ENCODE data around the gene PNMA1. TPM values are rescaled to one million over a fixed set of nuclear protein-coding genes. Genes with fewer than 3 reads are reported as not detected.

PNMA1 gene
- total and polyA plus RNA-seq, 4 donors = 22.4 to 45.5 (median 35.9) TPM

DNA sequence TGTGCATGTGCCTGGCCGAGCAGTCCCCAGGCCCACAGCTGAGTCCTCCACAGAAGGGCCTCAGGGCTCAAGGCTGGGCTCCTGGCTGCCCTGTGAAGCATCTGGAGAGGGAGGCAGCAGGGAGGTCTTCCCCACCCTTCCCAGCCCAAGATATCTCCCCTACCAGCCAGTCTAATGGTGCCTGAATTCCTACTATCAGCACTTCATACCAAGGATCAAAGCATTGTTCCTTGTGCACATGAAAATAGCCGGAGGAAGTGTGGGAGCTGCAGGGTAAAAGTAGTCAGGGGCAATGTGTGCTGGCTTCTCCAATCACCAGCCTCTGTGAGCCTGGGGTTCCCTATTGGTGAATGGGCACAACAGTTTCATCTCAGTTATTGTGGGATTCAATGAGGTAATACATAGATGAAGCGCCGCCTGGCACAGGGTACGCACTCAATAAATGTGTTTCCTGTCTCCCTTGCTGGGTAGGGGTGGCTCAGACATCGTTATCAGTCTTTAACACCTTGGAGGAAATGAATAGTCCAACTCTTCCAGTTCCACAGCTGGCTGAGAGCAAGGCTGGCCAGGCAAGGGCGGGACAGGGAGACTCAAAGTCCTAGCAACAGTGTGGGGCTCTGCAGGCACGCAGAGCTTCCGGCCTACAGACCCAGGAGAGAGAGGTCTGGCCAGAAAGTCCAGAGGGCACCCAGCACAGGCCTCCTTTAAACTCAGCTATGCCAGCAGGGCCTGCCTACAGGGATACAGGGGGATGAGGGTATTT is 39.1 kb upstream of the PNMA1 start:
- Histone ChIP-seq H3K27ac (ENCODE audit: low read depth in 1 of 2, low read length in 2 of 2) (peak overlapping the region; percentile 31 to 99), H3K4me3 (ENCODE audit: low read length in 2 of 2) (no peak overlapping the region), H3K36me3 (ENCODE audit: control insufficient read depth in 1 of 2, insufficient read depth in 2 of 2, low read length in 1 of 2) (no peaks in the 10 kb centered on the region), H3K27me3 (ENCODE audit: control insufficient read depth in 1 of 2, insufficient read depth in 2 of 2, low read length in 1 of 2) (no peaks in the 10 kb centered on the region), H3K4me1 (ENCODE audit: control insufficient read depth in 1 of 2, insufficient read depth in 2 of 2, low read length in 2 of 2) (peaks cover 0 to 15% of the 10 kb centered on the region in 2 donors), H3K9me3 (ENCODE audit: control insufficient read depth, low read length) (no peaks in the 10 kb centered on the region)
- peak; percentile 55 for ATAC-seq (ENCODE audit: low FRiP score)
- intact Hi-C loops (cut with DNase I) = loop anchor here (5.0 kb wide), 2 partner anchors 34 to 39 kb away; no protein-coding TSS in a partner anchor
- 25 to 29% methylated on average over 9 of the region's 9 CpGs for WGBS, 2 donors
- peak; percentile 69 to 80 for DNase-seq

DNA sequence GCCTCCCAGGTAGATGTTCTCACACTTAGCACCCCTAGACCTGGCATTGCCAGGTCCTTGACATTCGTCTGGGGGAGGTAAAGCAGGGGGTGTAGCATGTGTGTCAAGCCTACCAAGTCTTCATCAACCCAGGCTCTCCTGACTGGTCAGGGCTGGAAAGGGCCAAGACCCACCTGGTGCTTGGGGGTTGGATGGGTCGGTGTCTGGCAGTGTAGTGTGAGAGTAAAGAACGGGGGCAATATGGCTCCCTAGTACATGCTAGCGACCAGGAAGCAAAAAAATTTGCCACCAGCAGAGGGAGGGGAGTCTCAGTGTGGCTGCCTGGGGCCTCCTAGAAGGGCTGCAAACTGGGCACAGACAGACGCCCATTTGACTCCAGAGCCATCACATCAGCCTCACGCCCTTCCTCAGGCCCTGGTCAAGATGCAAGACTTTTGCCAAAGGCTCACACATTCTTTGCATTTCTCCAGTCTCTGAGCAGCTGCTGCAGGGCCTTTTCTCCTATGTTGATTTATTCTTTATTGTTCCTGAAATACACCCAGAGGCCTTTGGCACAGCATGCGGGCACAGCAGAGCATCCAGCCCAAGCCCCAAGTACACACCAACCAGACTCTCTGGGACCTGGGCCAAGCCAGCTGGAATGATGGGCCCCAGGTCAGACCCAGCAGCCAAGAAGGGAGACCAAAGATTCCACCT is 38.3 kb upstream of the PNMA1 start:
- intact Hi-C loops (cut with DNase I) = loop anchor here (5.0 kb wide), 2 partner anchors 35 to 40 kb away; no protein-coding TSS in a partner anchor
- Histone ChIP-seq H3K27me3 (ENCODE audit: control insufficient read depth in 1 of 2, insufficient read depth in 2 of 2, low read length in 1 of 2) (no peaks in the 10 kb centered on the region), H3K27ac (ENCODE audit: low read depth in 1 of 2, low read length in 2 of 2) (peak overlapping the region; percentile 77 to 99), H3K9me3 (ENCODE audit: control insufficient read depth, low read length) (no peaks in the 10 kb centered on the region), H3K36me3 (ENCODE audit: control insufficient read depth in 1 of 2, insufficient read depth in 2 of 2, low read length in 1 of 2) (no peaks in the 10 kb centered on the region), H3K4me3 (ENCODE audit: low read length in 2 of 2) (no peak overlapping the region), H3K4me1 (ENCODE audit: control insufficient read depth in 1 of 2, insufficient read depth in 2 of 2, low read length in 2 of 2) (peaks cover 0 to 15% of the 10 kb centered on the region in 2 donors)
- DNase-seq (peak; percentile 86 to 90), ATAC-seq (ENCODE audit: low FRiP score) (peak; percentile 55)
- 7 to 10% methylated on average over 7 of the region's 7 CpGs for WGBS, 2 donors

DNA sequence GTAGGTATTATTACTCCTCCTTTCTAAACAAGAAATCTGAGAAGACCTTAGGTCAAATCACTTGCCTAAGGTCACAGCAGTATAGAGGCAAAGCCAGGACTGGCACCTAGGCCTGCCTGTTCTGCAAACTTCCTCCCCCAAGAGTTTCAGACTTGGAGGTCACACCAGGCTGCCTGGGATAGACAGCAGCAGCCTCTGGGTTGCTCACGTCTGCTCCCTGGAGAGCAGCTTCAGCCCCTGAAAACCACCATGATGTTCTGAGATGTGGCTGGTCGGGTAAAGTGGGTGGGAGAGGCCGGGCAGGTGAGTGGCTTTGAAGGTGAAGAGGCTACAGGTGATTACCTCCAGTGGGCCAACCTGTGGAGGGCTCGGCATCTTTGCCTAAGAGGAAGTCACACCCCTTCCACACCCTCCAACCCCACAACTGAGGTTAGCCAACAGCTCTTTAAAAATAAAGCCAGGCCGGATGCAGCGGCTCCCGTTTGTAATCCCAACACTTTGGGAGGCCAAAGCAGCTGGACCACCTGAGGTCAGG is 37.0 kb upstream of the PNMA1 start:
- no peaks in the 10 kb centered on the region for H3K36me3 ChIP-seq (ENCODE audit: control insufficient read depth in 1 of 2, insufficient read depth in 2 of 2, low read length in 1 of 2)
- peak in 1 of 2 donors; percentile 40 for DNase-seq
- 46 to 53% methylated on average over 7 of the region's 7 CpGs for WGBS, 2 donors
- H3K4me1 ChIP-seq (ENCODE audit: control insufficient read depth in 1 of 2, insufficient read depth in 2 of 2, low read length in 2 of 2) = peaks cover under 1 to 15% of the 10 kb centered on the region in 2 donors
- H3K27ac ChIP-seq (ENCODE audit: low read depth in 1 of 2, low read length in 2 of 2) = peak overlapping the region; percentile 53 to 79
- no peaks in the 10 kb centered on the region for H3K27me3 ChIP-seq (ENCODE audit: control insufficient read depth in 1 of 2, insufficient read depth in 2 of 2, low read length in 1 of 2)
- intact Hi-C loops (cut with DNase I) = loop anchor here (5.0 kb wide), 2 partner anchors 36 to 41 kb away; no protein-coding TSS in a partner anchor
- no peak for ATAC-seq (ENCODE audit: low FRiP score)
- no peaks in the 10 kb centered on the region for H3K9me3 ChIP-seq (ENCODE audit: control insufficient read depth, low read length)
- H3K4me3 ChIP-seq (ENCODE audit: low read length in 2 of 2) = no peak overlapping the region

DNA sequence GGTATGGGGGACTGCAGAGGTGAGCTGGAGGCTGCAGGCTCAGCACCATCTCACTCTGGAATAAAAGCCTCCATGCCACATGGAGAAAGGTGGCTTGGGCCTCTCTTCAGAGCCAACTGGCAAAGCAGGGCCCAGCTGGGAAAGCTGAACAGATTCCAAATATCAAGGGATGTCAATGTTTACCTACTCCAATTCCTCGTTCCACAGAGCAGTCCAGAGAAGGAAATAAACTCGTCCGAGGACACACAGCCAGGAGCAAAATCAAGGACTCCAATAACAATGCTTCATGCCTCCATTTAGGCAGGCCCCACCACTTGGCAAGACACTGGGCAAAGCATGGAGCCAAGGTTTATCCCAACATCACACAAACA is 36.3 kb upstream of the PNMA1 start:
- intact Hi-C loops (cut with DNase I) = loop anchor here (5.0 kb wide), 2 partner anchors 37 to 42 kb away; no protein-coding TSS in a partner anchor

DNA sequence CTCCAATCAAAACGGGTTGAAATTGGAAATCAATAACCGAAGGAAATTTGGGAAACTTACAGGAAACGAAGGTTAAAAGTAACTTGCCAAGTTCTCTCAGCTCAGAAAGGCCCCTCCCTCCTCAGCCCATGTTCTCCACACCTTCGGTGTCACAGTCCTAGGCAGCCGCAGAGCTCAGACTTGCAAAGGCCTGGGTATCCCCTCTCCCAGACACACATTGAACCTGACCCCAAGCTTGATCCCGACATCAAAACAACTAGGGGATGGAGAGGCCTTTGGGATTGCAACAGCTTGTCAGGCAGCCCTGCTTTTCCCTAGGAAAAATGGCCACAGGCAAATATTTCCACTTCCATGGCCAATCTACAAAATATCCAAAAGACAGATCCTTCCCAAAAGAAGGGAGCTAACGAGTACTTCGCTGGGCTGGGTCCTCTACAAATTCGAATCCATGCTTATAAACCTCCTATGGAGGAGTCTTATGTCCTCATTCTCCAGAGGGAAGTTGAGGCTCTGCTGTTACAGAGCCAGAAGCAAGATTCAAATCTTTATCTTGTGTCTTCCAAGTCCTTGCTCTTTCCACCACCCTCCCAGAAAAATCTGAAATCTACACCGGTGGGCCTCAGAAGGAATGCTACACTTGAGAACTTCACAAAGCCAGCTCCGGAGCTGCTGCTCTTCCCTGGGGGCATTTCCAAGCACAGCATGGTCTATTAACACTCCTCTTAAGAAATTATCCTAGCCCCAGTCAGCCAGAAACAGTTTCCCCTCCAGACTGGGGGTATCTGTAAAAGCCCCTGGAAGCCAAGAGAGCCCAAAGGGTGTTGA is 35.7 kb upstream of the PNMA1 start:
- DNase-seq (peak in 1 of 2 donors; percentile 28), ATAC-seq (ENCODE audit: low FRiP score) (no peak)
- WGBS, 2 donors = 37 to 47% methylated on average over 11 of the region's 11 CpGs
- Histone ChIP-seq H3K4me1 (ENCODE audit: control insufficient read depth in 1 of 2, insufficient read depth in 2 of 2, low read length in 2 of 2) (peaks cover 3 to 15% of the 10 kb centered on the region in 2 donors), H3K9me3 (ENCODE audit: control insufficient read depth, low read length) (no peaks in the 10 kb centered on the region), H3K27ac (ENCODE audit: low read depth in 1 of 2, low read length in 2 of 2) (peak overlapping the region; percentile 47 to 49), H3K4me3 (ENCODE audit: low read length in 2 of 2) (no peak overlapping the region), H3K36me3 (ENCODE audit: control insufficient read depth in 1 of 2, insufficient read depth in 2 of 2, low read length in 1 of 2) (no peaks in the 10 kb centered on the region), H3K27me3 (ENCODE audit: control insufficient read depth in 1 of 2, insufficient read depth in 2 of 2, low read length in 1 of 2) (no peaks in the 10 kb centered on the region)
- intact Hi-C loops (cut with DNase I) = loop anchor here (5.0 kb wide), 2 partner anchors 37 to 42 kb away; no protein-coding TSS in a partner anchor

More for the DNA sequence above, 36.3 kb upstream of the PNMA1 start:
- Histone ChIP-seq H3K4me1 (ENCODE audit: control insufficient read depth in 1 of 2, insufficient read depth in 2 of 2, low read length in 2 of 2) (peaks cover 3 to 15% of the 10 kb centered on the region in 2 donors), H3K27ac (ENCODE audit: low read depth in 1 of 2, low read length in 2 of 2) (peak overlapping the region; percentile 47 to 49), H3K27me3 (ENCODE audit: control insufficient read depth in 1 of 2, insufficient read depth in 2 of 2, low read length in 1 of 2) (no peaks in the 10 kb centered on the region), H3K36me3 (ENCODE audit: control insufficient read depth in 1 of 2, insufficient read depth in 2 of 2, low read length in 1 of 2) (no peaks in the 10 kb centered on the region), H3K9me3 (ENCODE audit: control insufficient read depth, low read length) (no peaks in the 10 kb centered on the region), H3K4me3 (ENCODE audit: low read length in 2 of 2) (no peak overlapping the region)
- DNase-seq (no peak), ATAC-seq (ENCODE audit: low FRiP score) (no peak)
- 1 to 5% methylated on average over 3 of the region's 3 CpGs for WGBS, 2 donors

DNA sequence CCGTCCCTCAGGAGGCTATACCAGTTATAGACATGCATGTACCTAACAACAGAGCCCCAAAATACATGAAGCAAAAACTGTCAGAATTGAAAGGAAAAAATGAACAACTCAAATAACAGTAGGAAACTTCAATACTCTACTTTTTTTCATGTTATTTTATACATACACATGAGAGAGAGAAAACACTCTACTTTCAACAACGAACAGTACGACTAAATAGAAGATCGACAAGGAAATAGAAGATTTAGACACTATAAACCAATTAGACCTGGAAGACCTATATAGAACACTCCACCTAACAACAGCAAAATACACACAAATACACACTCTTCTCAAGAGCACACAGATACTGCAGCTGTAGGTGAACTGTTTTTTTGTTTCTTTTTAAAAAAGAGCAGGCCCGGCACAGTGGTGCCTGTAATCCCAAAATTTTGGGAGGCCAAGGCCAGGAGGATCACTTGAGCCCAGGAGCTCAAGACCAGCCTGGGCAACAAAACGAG is 34.7 kb upstream of the PNMA1 start:
- Histone ChIP-seq H3K36me3 (ENCODE audit: control insufficient read depth in 1 of 2, insufficient read depth in 2 of 2, low read length in 1 of 2) (no peaks in the 10 kb centered on the region), H3K9me3 (ENCODE audit: control insufficient read depth, low read length) (no peaks in the 10 kb centered on the region), H3K4me3 (ENCODE audit: low read length in 2 of 2) (no peak overlapping the region), H3K27me3 (ENCODE audit: control insufficient read depth in 1 of 2, insufficient read depth in 2 of 2, low read length in 1 of 2) (no peaks in the 10 kb centered on the region), H3K27ac (ENCODE audit: low read depth in 1 of 2, low read length in 2 of 2) (no peak overlapping the region), H3K4me1 (ENCODE audit: control insufficient read depth in 1 of 2, insufficient read depth in 2 of 2, low read length in 2 of 2) (peaks cover 3 to 15% of the 10 kb centered on the region in 2 donors)
- DNase-seq = no peak
- WGBS, 2 donors = 68 to 72% methylated on average over 6 of the region's 6 CpGs
- intact Hi-C loops (cut with DNase I) = no loop called here
- no peak for ATAC-seq (ENCODE audit: low FRiP score)

DNA sequence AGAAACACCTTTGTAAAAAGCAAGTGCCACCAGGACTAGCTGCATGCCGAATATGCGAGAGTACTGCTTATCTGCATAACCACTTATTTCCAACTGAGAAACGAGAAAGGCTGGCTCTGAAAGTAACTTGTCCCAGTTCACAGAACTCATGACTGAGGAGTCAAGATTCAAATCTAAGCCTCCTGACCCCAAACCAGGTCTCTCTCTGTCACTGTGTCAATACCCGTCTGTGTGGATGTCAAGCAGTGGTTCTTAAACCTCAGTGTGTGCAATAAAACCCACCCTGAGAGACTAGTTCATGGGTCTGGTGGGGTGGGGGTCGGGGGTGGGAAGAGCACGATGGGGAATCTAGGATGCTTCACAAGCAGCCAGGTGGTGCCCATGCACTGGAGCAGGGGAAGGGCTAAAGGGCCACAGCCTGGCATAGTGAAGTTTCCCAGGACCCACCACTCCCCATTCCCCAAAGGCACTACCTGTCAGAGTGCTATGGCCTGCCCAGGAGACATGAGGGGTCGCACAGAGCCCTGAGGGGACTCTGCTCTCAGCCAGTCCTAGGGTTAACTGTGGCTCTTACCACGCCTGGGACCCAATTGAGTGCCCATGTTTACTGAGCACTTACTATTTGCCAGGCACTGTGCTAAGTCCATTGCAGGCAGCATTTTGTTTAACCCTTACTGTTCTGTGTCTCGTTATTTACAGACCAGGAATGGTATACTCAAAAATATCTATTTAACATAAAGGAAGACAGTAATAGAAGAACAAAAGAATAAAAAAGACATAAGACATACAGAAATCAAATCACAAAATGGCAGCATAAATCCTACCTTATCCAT is 33.4 kb upstream of the PNMA1 start:
- Histone ChIP-seq H3K27ac (ENCODE audit: low read depth in 1 of 2, low read length in 2 of 2) (peak overlapping the region in 1 of 2 donors; percentile 53), H3K4me1 (ENCODE audit: control insufficient read depth in 1 of 2, insufficient read depth in 2 of 2, low read length in 2 of 2) (peaks cover 5 to 11% of the 10 kb centered on the region in 2 donors), H3K27me3 (ENCODE audit: control insufficient read depth in 1 of 2, insufficient read depth in 2 of 2, low read length in 1 of 2) (no peaks in the 10 kb centered on the region), H3K9me3 (ENCODE audit: control insufficient read depth, low read length) (no peaks in the 10 kb centered on the region), H3K4me3 (ENCODE audit: low read length in 2 of 2) (no peak overlapping the region), H3K36me3 (ENCODE audit: control insufficient read depth in 1 of 2, insufficient read depth in 2 of 2, low read length in 1 of 2) (no peaks in the 10 kb centered on the region)
- DNase-seq = no peak
- ATAC-seq (ENCODE audit: low FRiP score) = no peak
- 60 to 62% methylated on average over 9 of the region's 9 CpGs for WGBS, 2 donors
- intact Hi-C loops (cut with DNase I) = no loop called here
